Activated B cell treated with CpG ODN at 0.5 μM for 24 hours (primary cell): ENCODE measurements around the gene NIPAL3. TPM values are rescaled to one million over a fixed set of nuclear protein-coding genes. Genes with fewer than 3 reads are reported as not detected.

ENCODE experiments used
- ATAC-seq: fragments of 200-7000 bp; cut with Tn5 transposase; one replicate; pipeline ENCODE4 v1.10.0; 2021; ENCODE audit warnings: low read depth, mild to moderate bottlenecking, moderate library complexity
- CTCF ChIA-PET: fragments of 350-600 bp; sonication (Branson Sonifier 250); formaldehyde crosslinking; loops from one replicate; lab custom pipeline; 2021; ENCODE audit warnings: antibody characterized with exemption; lab: Charles Lee
- POLR2A ChIA-PET: fragments of 350-600 bp; sonication (Branson Sonifier 250); formaldehyde crosslinking; loops from one replicate; lab custom pipeline; 2021; ENCODE audit warnings: antibody characterized with exemption; lab: Charles Lee
- DNase-seq: peaks from one replicate; pipeline ENCODE4 v3.0.0; 2022
- H3K27ac Mint-ChIP-seq: one replicate; pipeline ENCODE4 v1.8.0; 2020; ENCODE audit warnings: mixed read lengths
- H3K27me3 Mint-ChIP-seq: one replicate; pipeline ENCODE4 v1.8.0; 2021; ENCODE audit warnings: mixed read lengths
- H3K36me3 Mint-ChIP-seq: one replicate; pipeline ENCODE4 v1.8.0; 2021; ENCODE audit warnings: low read depth, mixed read lengths
- H3K4me1 Mint-ChIP-seq: one replicate; pipeline ENCODE4 v1.8.0; 2021; ENCODE audit warnings: mixed read lengths
- H3K4me3 Mint-ChIP-seq: one replicate; pipeline ENCODE4 v1.8.0; 2020; ENCODE audit warnings: mild to moderate bottlenecking, mixed read lengths
- H3K9me3 Mint-ChIP-seq: one replicate; pipeline ENCODE4 v1.8.0; 2020; ENCODE audit warnings: mixed read lengths
- intact Hi-C: fragments of 100-400 bp; cut with micrococcal nuclease; formaldehyde crosslinking; loops from one replicate; pipeline ENCODE4 v1.15.1; 2024
- total RNA-seq: library from RNA; stranded (reverse); gene quantifications from 2 replicates; pipeline ENCODE4 v1.2.3, GENCODE V29; 2022
- TF ChIP-seq, protein P1 (sequence below): fragments of 200-600 bp; IDR thresholded peaks from one replicate; pipeline ENCODE4 v1.8.0; 2022; ENCODE audit warnings: antibody characterized with exemption, mild to moderate bottlenecking

The NIPAL3 gene
- total RNA-seq, 1 donor from 2014 or later = 23.2 TPM

DNA sequence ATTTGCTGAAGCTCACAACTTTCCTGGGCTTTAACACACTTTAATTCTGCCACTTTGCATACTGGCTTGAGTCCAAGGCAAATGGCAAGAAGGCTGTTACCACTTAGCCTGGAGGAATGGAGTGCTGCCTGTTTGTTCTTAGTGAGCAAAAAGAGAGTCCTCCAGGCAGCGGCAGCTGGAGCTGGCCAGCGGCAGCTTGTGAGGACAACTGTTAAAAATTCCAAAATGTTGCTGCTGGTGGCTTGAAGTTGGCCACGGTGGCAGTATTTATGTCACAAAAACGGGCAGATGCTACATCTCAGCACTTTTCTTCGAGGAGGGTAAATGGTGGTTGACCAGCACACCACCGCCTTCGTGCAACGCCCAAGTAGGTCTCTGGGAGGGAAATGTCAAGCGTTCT is 29.4 kb upstream of the NIPAL3 start:
- Mint-ChIP-seq H3K4me3 (no peak overlapping the region), H3K9me3 (no peaks in the 10 kb centered on the region), H3K36me3 (peaks cover 6% of the 10 kb centered on the region), H3K27ac (no peak overlapping the region), H3K4me1 (peaks cover 39% of the 10 kb centered on the region), H3K27me3 (no peaks in the 10 kb centered on the region)
- DNase-seq (no peak), ATAC-seq (no peak)
- TF ChIP-seq, protein P1, sequence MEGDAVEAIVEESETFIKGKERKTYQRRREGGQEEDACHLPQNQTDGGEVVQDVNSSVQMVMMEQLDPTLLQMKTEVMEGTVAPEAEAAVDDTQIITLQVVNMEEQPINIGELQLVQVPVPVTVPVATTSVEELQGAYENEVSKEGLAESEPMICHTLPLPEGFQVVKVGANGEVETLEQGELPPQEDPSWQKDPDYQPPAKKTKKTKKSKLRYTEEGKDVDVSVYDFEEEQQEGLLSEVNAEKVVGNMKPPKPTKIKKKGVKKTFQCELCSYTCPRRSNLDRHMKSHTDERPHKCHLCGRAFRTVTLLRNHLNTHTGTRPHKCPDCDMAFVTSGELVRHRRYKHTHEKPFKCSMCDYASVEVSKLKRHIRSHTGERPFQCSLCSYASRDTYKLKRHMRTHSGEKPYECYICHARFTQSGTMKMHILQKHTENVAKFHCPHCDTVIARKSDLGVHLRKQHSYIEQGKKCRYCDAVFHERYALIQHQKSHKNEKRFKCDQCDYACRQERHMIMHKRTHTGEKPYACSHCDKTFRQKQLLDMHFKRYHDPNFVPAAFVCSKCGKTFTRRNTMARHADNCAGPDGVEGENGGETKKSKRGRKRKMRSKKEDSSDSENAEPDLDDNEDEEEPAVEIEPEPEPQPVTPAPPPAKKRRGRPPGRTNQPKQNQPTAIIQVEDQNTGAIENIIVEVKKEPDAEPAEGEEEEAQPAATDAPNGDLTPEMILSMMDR = no peak
- intact Hi-C loops = no loop called here
- ChIA-PET CTCF (interaction anchor here (1.1 to 2.8 kb wide), 5 partner anchors 27 to 201 kb away, joined by 3 to 20 read pairs (median 8); partner anchors contain the start of gene STPG1), POLR2A (interaction anchor here (0.8 to 1.1 kb wide), 3 partner anchors 64 to 185 kb away, joined by 3 to 5 read pairs (median 3); no protein-coding TSS in a partner anchor)

DNA sequence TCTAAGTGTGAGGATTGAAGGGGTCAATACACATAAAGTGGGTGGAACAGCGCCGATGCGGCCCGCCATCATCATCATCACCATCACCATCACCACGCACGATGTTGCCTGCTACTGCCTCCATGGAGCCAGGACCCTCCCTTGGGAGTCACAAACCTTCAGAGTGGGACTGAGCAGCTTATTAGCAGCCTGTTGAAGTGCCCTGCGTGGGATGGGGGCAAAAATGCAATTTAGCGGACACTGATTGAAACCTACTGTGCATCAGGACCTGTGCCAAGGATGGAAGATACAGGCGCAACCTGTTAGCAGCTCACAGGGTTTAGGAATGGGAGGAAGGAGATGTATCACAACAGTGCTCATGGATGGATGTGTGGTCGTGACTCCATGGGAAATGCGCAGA is 28.7 kb upstream of the NIPAL3 start:
- TF ChIP-seq, protein P1 = no peak

GRCh38 chr1:24387636-24388175 is 27.9 kb upstream of the NIPAL3 start:
- ChIA-PET POLR2A (no interaction called here), CTCF (interaction anchor here (0.8 to 2.8 kb wide), 3 partner anchors 186 to 238 kb away, joined by 3 to 12 read pairs (median 6); no protein-coding TSS in a partner anchor)
- Mint-ChIP-seq H3K27ac (no peak overlapping the region), H3K4me1 (peaks cover 54% of the 10 kb centered on the region), H3K4me3 (no peak overlapping the region), H3K27me3 (no peaks in the 10 kb centered on the region), H3K36me3 (peaks cover 6% of the 10 kb centered on the region), H3K9me3 (no peaks in the 10 kb centered on the region)
- no peak for ATAC-seq
- intact Hi-C loops = no loop called here
- DNase-seq = no peak
- TF ChIP-seq, protein P1 = no peak

More for the DNA sequence above, 28.7 kb upstream of the NIPAL3 start:
- peaks cover 6% of the 10 kb centered on the region for H3K36me3 Mint-ChIP-seq
- ChIA-PET CTCF (interaction anchor here (0.8 to 2.8 kb wide), 3 partner anchors 185 to 237 kb away, joined by 3 to 12 read pairs (median 6); no protein-coding TSS in a partner anchor), POLR2A (no interaction called here)
- peaks cover 46% of the 10 kb centered on the region for H3K4me1 Mint-ChIP-seq
- H3K27me3 Mint-ChIP-seq = no peaks in the 10 kb centered on the region
- intact Hi-C loops = no loop called here
- no peaks in the 10 kb centered on the region for H3K9me3 Mint-ChIP-seq
- no peak for DNase-seq
- ATAC-seq = no peak
- H3K4me3 Mint-ChIP-seq = no peak overlapping the region
- no peak overlapping the region for H3K27ac Mint-ChIP-seq

- Mint-ChIP-seq H3K4me3 (no peak overlapping the region), H3K27ac (no peak overlapping the region), H3K27me3 (no peaks in the 10 kb centered on the region), H3K36me3 (peaks cover 3% of the 10 kb centered on the region), H3K4me1 (peaks cover 61% of the 10 kb centered on the region), H3K9me3 (no peaks in the 10 kb centered on the region)
- ChIA-PET CTCF (interaction anchor here (1.4 to 2.8 kb wide), 3 partner anchors 187 to 239 kb away, joined by 3 to 12 read pairs (median 6); no protein-coding TSS in a partner anchor), POLR2A (no interaction called here)
- intact Hi-C loops = no loop called here
- DNase-seq (no peak), ATAC-seq (no peak)
- TF ChIP-seq, protein P1 = no peak
Measured at GRCh38 chr1:24388331-24388885, 27.2 kb upstream of the NIPAL3 start.

DNA sequence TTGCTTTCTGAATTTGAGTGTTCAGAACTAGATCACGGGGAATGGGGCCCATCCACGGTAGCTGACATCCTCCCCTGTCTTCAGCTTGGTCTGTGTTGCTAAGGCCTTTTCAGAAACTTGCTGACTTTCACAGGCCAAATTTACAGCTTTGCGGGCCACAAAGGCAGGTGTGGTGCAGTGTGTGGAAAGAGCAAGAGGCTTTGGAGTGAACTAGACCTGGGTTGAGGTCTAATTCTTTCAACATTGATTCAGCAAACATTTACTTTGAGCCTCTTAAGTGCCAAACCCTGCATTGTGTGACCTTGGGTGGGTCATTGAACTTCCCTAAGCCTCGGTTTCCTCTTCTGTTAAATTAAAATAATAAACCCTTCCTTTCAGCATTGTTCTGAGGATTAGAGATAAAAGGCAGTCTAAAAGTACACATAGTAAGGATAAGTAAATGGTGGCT is 26.3 kb upstream of the NIPAL3 start:
- peaks cover 3% of the 10 kb centered on the region for H3K36me3 Mint-ChIP-seq
- no peaks in the 10 kb centered on the region for H3K27me3 Mint-ChIP-seq
- H3K27ac Mint-ChIP-seq = no peak overlapping the region
- TF ChIP-seq, protein P1 = no peak
- no peaks in the 10 kb centered on the region for H3K9me3 Mint-ChIP-seq
- DNase-seq (no peak), ATAC-seq (no peak)
- H3K4me3 Mint-ChIP-seq = no peak overlapping the region
- CTCF ChIA-PET = interaction anchor here (1.5 to 2.8 kb wide), 2 partner anchors 188 to 240 kb away, joined by 3 to 12 read pairs; no protein-coding TSS in a partner anchor
- intact Hi-C loops = no loop called here
- peaks cover 62% of the 10 kb centered on the region for H3K4me1 Mint-ChIP-seq
- POLR2A ChIA-PET = no interaction called here
